GM12864 (cell line): ENCODE data around the gene DYNLL2.
"Not testable (repeated sequence)": the region's sequence is repeated elsewhere in the genome, so short reads cannot be mapped to it uniquely, and the experiment has no call there.

Experiments
- DNase-seq: peaks from one replicate; pipeline ENCODE4 v3.0.0-alpha.2; 2011; ENCODE audit warnings: low read depth
- H3K4me3 ChIP-seq: 2 replicates; pipeline ENCODE4 v1.5.1; 2011; ENCODE audit warnings: mild to moderate bottlenecking, low read depth, low read length, control low read depth
- TF ChIP-seq, protein P1 (sequence below): IDR thresholded peaks from 2 replicates; pipeline ENCODE4 v1.5.1; 2011; ENCODE audit warnings: low read depth, mild to moderate bottlenecking, moderate library complexity, low read length, control low read depth, inconsistent platforms; ENCODE audit errors: missing control alignments

Gene DYNLL2

GRCh38 chr17:58092101-58092796, 9.0 kb downstream of the DYNLL2 start:
- DNase-seq, result no peak
- TF ChIP-seq, protein P1, sequence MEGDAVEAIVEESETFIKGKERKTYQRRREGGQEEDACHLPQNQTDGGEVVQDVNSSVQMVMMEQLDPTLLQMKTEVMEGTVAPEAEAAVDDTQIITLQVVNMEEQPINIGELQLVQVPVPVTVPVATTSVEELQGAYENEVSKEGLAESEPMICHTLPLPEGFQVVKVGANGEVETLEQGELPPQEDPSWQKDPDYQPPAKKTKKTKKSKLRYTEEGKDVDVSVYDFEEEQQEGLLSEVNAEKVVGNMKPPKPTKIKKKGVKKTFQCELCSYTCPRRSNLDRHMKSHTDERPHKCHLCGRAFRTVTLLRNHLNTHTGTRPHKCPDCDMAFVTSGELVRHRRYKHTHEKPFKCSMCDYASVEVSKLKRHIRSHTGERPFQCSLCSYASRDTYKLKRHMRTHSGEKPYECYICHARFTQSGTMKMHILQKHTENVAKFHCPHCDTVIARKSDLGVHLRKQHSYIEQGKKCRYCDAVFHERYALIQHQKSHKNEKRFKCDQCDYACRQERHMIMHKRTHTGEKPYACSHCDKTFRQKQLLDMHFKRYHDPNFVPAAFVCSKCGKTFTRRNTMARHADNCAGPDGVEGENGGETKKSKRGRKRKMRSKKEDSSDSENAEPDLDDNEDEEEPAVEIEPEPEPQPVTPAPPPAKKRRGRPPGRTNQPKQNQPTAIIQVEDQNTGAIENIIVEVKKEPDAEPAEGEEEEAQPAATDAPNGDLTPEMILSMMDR, result no peak
- no peak overlapping the region for H3K4me3 ChIP-seq

- TF ChIP-seq, protein P1, result no peak
- H3K4me3 ChIP-seq, result no peak overlapping the region
- DNase-seq, result no peak
These were observed 9.7 kb downstream of the DYNLL2 start for GRCh38 chr17:58092797-58093385.

- H3K4me3 ChIP-seq, result no peak overlapping the region
- TF ChIP-seq, protein P1, result no peak
- no peak for DNase-seq
These were observed 10.9 kb downstream of the DYNLL2 start for GRCh38 chr17:58094118-58094517.

DNA sequence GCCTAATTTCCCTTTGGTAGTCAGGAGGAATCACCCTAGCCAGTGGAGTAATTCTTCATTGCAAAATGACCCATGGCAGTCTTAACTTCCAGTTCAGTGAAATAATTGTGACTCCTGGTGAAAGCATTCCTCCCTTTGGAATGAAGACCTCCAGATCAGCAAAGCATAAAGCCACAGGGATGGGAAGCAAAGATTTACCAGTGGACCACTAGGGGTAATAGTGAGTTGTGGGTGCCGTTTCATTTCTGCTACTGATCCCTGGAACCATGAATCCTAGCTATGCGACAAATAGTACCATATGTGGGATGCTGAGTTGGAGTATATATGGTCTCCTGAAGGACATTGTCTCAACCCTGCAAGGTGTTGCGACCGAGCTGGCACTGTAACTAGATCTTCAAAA, 13.7 kb downstream of the DYNLL2 start:
- H3K4me3 ChIP-seq, result no peak overlapping the region
- TF ChIP-seq, protein P1, result no peak
- no peak for DNase-seq

GRCh38 chr17:58097384-58098088, 14.3 kb downstream of the DYNLL2 start:
- no peak for DNase-seq
- H3K4me3 ChIP-seq, result no peak overlapping the region
- TF ChIP-seq, protein P1, result no peak

DNA sequence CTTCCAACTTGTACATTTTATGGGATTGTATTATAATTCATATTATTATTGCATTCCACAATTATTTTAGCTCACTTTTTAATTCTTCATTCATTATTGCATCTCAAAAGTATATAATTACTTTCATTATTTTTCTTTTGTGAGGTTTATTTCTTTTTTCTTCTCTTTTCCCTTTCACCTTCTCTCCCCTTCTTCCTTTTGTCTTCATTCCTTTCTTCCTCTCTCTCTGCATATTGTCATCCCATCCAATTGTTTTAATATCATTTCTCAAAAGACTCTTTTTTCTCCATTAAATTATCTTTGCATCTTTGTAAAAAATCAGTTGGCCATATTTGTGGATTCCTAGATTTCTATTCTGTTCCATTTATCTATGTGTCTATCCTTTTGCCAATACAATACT, 17.3 kb downstream of the DYNLL2 start:
- H3K4me3 ChIP-seq, result no peak overlapping the region
- no peak for DNase-seq
- TF ChIP-seq, protein P1, result no peak

- DNase-seq, H3K4me3 ChIP-seq: not testable (repeated sequence)
These were observed 18.7 kb downstream of the DYNLL2 start for GRCh38 chr17:58101898-58102297.
